Neural progenitor cell (in vitro differentiated cells): ENCODE data around the gene REV3L. TPM values are rescaled to one million over a fixed set of nuclear protein-coding genes. Genes with fewer than 3 reads are reported as not detected.
A peak's percentile ranks its signal among the peaks of the same experiment; 100 is the strongest.

Experiments used
- DNase-seq: peaks from one replicate; pipeline ENCODE4 v3.0.0-alpha.2; 2016; ENCODE audit warnings: low spot score
- H2AFZ ChIP-seq: fragments of 200-600 bp; sonication (generic); replicated peaks from 2 replicates; pipeline ENCODE4 v1.6.1; 2016; ENCODE audit warnings: antibody characterized with exemption
- H3F3A ChIP-seq: fragments of 200-600 bp; sonication (generic); 2 replicates; pipeline ENCODE4 v1.6.1; 2016; ENCODE audit warnings: antibody characterized with exemption, low read depth
- H3K27ac ChIP-seq: fragments of 200-600 bp; sonication (generic); 2 replicates; pipeline ENCODE4 v1.5.1; 2016; ENCODE audit warnings: mild to moderate bottlenecking
- H3K27me3 ChIP-seq: fragments of 200-600 bp; sonication (generic); 2 replicates; pipeline ENCODE4 v1.6.1; 2016; ENCODE audit warnings: mild to moderate bottlenecking, moderate library complexity
- H3K36me3 ChIP-seq: fragments of 200-600 bp; sonication (generic); 2 replicates; pipeline ENCODE4 v1.5.1; 2016
- H3K4me1 ChIP-seq: fragments of 200-600 bp; sonication (generic); 2 replicates; pipeline ENCODE4 v1.6.1; 2016; ENCODE audit warnings: mixed run types
- H3K4me2 ChIP-seq: fragments of 200-600 bp; sonication (generic); 2 replicates; pipeline ENCODE4 v1.6.1; 2016
- H3K4me3 ChIP-seq: fragments of 200-600 bp; sonication (generic); 2 replicates; pipeline ENCODE4 v1.5.1; 2016
- H3K79me2 ChIP-seq: fragments of 200-600 bp; sonication (generic); 2 replicates; pipeline ENCODE4 v1.6.1; 2016; ENCODE audit warnings: low read depth
- H3K9ac ChIP-seq: fragments of 200-600 bp; sonication (generic); 2 replicates; pipeline ENCODE4 v1.6.1; 2016
- H3K9me3 ChIP-seq: fragments of 200-600 bp; sonication (generic); 2 replicates; pipeline ENCODE4 v1.5.1; 2016; ENCODE audit warnings: low read depth
- H4K20me1 ChIP-seq: fragments of 200-600 bp; sonication (generic); 2 replicates; pipeline ENCODE4 v1.6.1; 2016; ENCODE audit warnings: low read depth
- H3K27ac Mint-ChIP-seq: 3 replicates; pipeline ENCODE4 v1.8.0; 2021; ENCODE audit warnings: mixed read lengths
- H3K27me3 Mint-ChIP-seq: 2 replicates; pipeline ENCODE4 v1.8.0; 2022; ENCODE audit warnings: low read depth, mild to moderate bottlenecking, inconsistent platforms, moderate library complexity, mixed read lengths; ENCODE audit not compliant: insufficient read depth
- H3K36me3 Mint-ChIP-seq: 3 replicates; pipeline ENCODE4 v1.8.0; 2021; ENCODE audit warnings: mixed read lengths
- H3K4me1 Mint-ChIP-seq: 3 replicates; pipeline ENCODE4 v1.8.0; 2021; ENCODE audit warnings: mixed read lengths
- H3K4me3 Mint-ChIP-seq: 3 replicates; pipeline ENCODE4 v1.8.0; 2021; ENCODE audit warnings: mild to moderate bottlenecking, moderate library complexity, mixed read lengths
- H3K9me3 Mint-ChIP-seq: 3 replicates; pipeline ENCODE4 v1.8.0; 2020; ENCODE audit warnings: mixed read lengths
- EZH2 ChIP-seq: fragments of 200-600 bp; sonication (generic); IDR thresholded peaks from 2 replicates; pipeline ENCODE4 v1.6.1; 2017; ENCODE audit warnings: antibody characterized with exemption, mild to moderate bottlenecking, moderate library complexity
- EZH2phosphoT487 ChIP-seq: fragments of 200-600 bp; sonication (generic); IDR thresholded peaks from 2 replicates; pipeline ENCODE4 v1.6.1; 2017; ENCODE audit warnings: antibody characterized with exemption
- total RNA-seq: library from RNA; depleted of rRNA; stranded (reverse); fragments of >200 nt; gene quantifications from 2 replicates; pipeline ENCODE4 v1.2.3, GENCODE V29; 2015; ENCODE audit warnings: low replicate concordance
- TF ChIP-seq, protein P1 (sequence below): fragments of 200-600 bp; sonication (generic); IDR thresholded peaks from 2 replicates; pipeline ENCODE4 v1.5.1; 2017; ENCODE audit warnings: antibody characterized with exemption, mild to moderate bottlenecking

Gene REV3L
- total RNA-seq, 1 donor from 2014 or later: 23.5 TPM

DNA sequence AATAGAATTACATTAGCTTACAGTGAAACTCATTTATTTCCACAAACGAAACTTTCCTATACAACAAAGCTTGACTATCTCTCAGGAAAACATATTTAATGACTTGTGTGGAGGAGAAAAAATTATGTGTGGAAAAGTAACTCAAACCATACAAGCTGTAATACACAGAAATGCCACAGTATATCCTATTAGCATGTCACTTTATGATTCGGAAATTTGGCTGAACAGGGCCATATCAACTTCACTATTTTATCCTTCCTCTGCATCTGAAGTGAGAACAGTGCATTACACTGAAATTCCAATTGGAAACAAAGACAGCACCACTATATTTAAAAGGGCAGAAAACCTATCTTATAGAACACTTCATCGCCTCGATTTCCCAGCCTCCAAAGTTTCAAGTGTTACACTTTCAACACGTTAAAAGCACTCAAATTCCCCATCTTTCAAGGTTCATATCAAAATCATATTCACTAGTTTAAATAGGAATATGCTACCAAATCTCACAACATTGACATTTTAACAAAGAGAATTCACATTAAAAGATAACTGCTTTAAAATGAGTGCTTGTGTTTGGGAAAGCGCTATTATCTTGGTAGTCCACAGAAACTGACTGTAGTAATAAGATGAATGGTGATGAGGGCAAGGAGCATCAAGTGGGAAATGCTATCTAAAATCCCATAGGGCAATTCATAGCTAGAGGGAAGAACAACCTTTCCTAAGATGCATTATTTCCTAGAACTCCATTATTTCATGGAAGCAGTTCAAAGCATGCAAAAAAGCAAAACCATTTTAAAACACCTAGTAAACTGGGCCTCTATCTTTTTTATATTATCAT is 1.8 kb downstream of the REV3L start:
- DNase-seq: no peak
- Mint-ChIP-seq H3K27ac (peak overlapping the region; percentile 91), H3K36me3 (no peaks in the 10 kb centered on the region), H3K27me3 (peaks cover 3% of the 10 kb centered on the region), H3K4me3 (peak overlapping the region; percentile 97), H3K4me1 (peaks cover 54% of the 10 kb centered on the region), H3K9me3 (no peaks in the 10 kb centered on the region)
- H3K79me2 ChIP-seq: peaks cover 81% of the 10 kb centered on the region
- peak overlapping the region; percentile 35 for H3K9ac ChIP-seq
- H3K4me1 ChIP-seq: peaks cover 55% of the 10 kb centered on the region
- H3K36me3 ChIP-seq: peaks cover 1% of the 10 kb centered on the region
- peak overlapping the region; percentile 96 for H3K4me2 ChIP-seq
- H3K27ac ChIP-seq: no peak overlapping the region
- H3F3A ChIP-seq: peaks cover 50% of the 10 kb centered on the region
- TF ChIP-seq, protein P1, sequence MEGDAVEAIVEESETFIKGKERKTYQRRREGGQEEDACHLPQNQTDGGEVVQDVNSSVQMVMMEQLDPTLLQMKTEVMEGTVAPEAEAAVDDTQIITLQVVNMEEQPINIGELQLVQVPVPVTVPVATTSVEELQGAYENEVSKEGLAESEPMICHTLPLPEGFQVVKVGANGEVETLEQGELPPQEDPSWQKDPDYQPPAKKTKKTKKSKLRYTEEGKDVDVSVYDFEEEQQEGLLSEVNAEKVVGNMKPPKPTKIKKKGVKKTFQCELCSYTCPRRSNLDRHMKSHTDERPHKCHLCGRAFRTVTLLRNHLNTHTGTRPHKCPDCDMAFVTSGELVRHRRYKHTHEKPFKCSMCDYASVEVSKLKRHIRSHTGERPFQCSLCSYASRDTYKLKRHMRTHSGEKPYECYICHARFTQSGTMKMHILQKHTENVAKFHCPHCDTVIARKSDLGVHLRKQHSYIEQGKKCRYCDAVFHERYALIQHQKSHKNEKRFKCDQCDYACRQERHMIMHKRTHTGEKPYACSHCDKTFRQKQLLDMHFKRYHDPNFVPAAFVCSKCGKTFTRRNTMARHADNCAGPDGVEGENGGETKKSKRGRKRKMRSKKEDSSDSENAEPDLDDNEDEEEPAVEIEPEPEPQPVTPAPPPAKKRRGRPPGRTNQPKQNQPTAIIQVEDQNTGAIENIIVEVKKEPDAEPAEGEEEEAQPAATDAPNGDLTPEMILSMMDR: no peak
- TF ChIP-seq EZH2 (no peak), EZH2phosphoT487 (no peak)
- H2AFZ ChIP-seq: no peak overlapping the region
- no peaks in the 10 kb centered on the region for H3K9me3 ChIP-seq
- H3K27me3 ChIP-seq: peaks cover 42% of the 10 kb centered on the region
- peaks cover 60% of the 10 kb centered on the region for H4K20me1 ChIP-seq
- H3K4me3 ChIP-seq: peak overlapping the region; percentile 94

DNA sequence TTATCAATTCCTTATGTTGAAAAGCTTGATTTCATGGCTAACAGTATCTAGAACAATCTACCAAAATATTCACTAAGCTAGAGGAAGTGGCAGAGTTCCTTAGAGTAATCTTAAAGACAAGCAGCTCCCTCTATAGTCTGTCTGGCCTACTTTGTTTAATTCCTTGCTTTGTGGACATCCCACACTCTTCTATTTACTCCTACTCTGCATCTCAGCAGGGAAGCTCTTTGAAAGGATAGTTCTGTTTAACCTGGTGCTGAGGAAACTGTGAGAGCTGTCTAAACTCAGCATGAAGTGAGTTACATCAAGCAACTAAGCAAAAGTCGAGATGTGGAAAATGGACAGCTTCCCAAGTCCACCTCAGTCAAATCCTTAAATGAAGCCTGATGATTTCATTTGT is 4.3 kb downstream of the REV3L start:
- no peaks in the 10 kb centered on the region for H3K36me3 Mint-ChIP-seq
- peaks cover 42% of the 10 kb centered on the region for H3F3A ChIP-seq
- no peaks in the 10 kb centered on the region for H3K36me3 ChIP-seq
- H3K9ac ChIP-seq: no peak overlapping the region
- H3K9me3 Mint-ChIP-seq: no peaks in the 10 kb centered on the region
- DNase-seq: peak; percentile 88
- H3K4me3 Mint-ChIP-seq: no peak overlapping the region
- peaks cover 41% of the 10 kb centered on the region for H3K4me1 ChIP-seq
- H3K27ac ChIP-seq: no peak overlapping the region
- H3K79me2 ChIP-seq: peaks cover 77% of the 10 kb centered on the region
- peaks cover 77% of the 10 kb centered on the region for H4K20me1 ChIP-seq
- no peak overlapping the region for H2AFZ ChIP-seq
- TF ChIP-seq EZH2phosphoT487 (no peak), EZH2 (no peak)
- TF ChIP-seq, protein P1: peak; percentile 46
- peak overlapping the region; percentile 52 for H3K4me2 ChIP-seq
- peak overlapping the region; percentile 12 for H3K4me3 ChIP-seq
- H3K27me3 ChIP-seq: peaks cover 55% of the 10 kb centered on the region
- H3K27ac Mint-ChIP-seq: no peak overlapping the region
- no peaks in the 10 kb centered on the region for H3K9me3 ChIP-seq
- H3K4me1 Mint-ChIP-seq: peaks cover 41% of the 10 kb centered on the region
- no peaks in the 10 kb centered on the region for H3K27me3 Mint-ChIP-seq

DNA sequence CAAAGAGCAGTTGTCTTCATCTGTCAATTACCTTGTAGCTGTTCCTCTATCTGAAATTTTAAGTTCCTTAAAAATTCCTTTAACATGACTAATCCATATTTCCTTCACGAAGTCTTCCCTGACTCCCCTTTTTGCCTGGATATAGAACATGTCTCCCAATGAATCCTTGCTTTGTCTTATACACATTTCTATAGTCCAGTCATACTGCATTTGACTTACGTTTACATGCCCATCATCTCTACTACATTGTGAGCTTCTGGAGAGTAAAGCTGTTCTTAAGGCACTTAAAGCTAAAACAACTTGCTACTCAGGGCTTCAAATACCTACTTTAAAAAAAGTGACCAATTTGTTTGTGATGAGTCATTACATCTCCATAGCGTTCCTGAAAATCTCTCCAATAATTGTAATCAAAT is 4.9 kb downstream of the REV3L start:
- Histone ChIP-seq H3K79me2 (peaks cover 83% of the 10 kb centered on the region), H3K9ac (no peak overlapping the region), H3K4me2 (peak overlapping the region; percentile 52), H4K20me1 (peaks cover 82% of the 10 kb centered on the region), H3K4me1 (peaks cover 41% of the 10 kb centered on the region), H3K4me3 (no peak overlapping the region), H2AFZ (no peak overlapping the region), H3K36me3 (no peaks in the 10 kb centered on the region), H3F3A (peaks cover 35% of the 10 kb centered on the region), H3K27ac (no peak overlapping the region), H3K27me3 (peaks cover 55% of the 10 kb centered on the region), H3K9me3 (no peaks in the 10 kb centered on the region)
- H3K27ac Mint-ChIP-seq: no peak overlapping the region
- H3K36me3 Mint-ChIP-seq: no peaks in the 10 kb centered on the region
- TF ChIP-seq EZH2 (no peak), EZH2phosphoT487 (no peak)
- TF ChIP-seq, protein P1: no peak
- no peaks in the 10 kb centered on the region for H3K27me3 Mint-ChIP-seq
- H3K4me3 Mint-ChIP-seq: no peak overlapping the region
- no peaks in the 10 kb centered on the region for H3K9me3 Mint-ChIP-seq
- no peak for DNase-seq
- H3K4me1 Mint-ChIP-seq: peaks cover 41% of the 10 kb centered on the region
